GM23338 (cell line): Measurements from ENCODE around the gene DAD1. TPM values are rescaled to one million over a fixed set of nuclear protein-coding genes. Genes with fewer than 3 reads are reported as not detected.

ENCODE experiments used
- ATAC-seq: fragments of 200-7000 bp; cut with Tn5 transposase; 3 replicates; pipeline ENCODE4 v1.9.1; 2020
- DNase-seq: peaks from one replicate; pipeline ENCODE4 v3.0.0-alpha.2; 2015; ENCODE audit warnings: low spot score
- H2AFZ ChIP-seq: fragments of 200-600 bp; sonication (generic); 2 replicates; pipeline ENCODE4 v1.8.0; 2016; ENCODE audit warnings: antibody characterized with exemption, mild to moderate bottlenecking, moderate library complexity
- H3F3A ChIP-seq: fragments of 200-600 bp; sonication (generic); replicated peaks from 2 replicates; pipeline ENCODE4 v1.8.0; 2017; ENCODE audit warnings: antibody characterized with exemption, mixed run types, low read depth
- H3K27ac ChIP-seq: fragments of 200-600 bp; sonication (generic); 2 replicates; pipeline ENCODE4 v1.6.1; 2016; ENCODE audit warnings: low read depth
- H3K27me3 ChIP-seq: fragments of 200-600 bp; sonication (generic); 2 replicates; pipeline ENCODE4 v1.8.0; 2016; ENCODE audit warnings: mild to moderate bottlenecking, mixed run types, moderate library complexity; ENCODE audit not compliant: insufficient read depth
- H3K36me3 ChIP-seq: fragments of 200-600 bp; sonication (generic); 2 replicates; pipeline ENCODE4 v1.8.0; 2016; ENCODE audit warnings: mild to moderate bottlenecking; ENCODE audit not compliant: insufficient read depth
- H3K4me1 ChIP-seq: fragments of 200-600 bp; sonication (generic); 2 replicates; pipeline ENCODE4 v1.8.0; 2016; ENCODE audit warnings: mild to moderate bottlenecking, moderate library complexity; ENCODE audit not compliant: insufficient read depth
- H3K4me2 ChIP-seq: fragments of 200-600 bp; sonication (generic); 2 replicates; pipeline ENCODE4 v1.7.1; 2017; ENCODE audit warnings: mixed run types
- H3K4me3 ChIP-seq: fragments of 200-600 bp; sonication (generic); 2 replicates; pipeline ENCODE4 v1.6.1; 2016; ENCODE audit warnings: mixed run types
- H3K79me2 ChIP-seq: fragments of 200-600 bp; sonication (generic); replicated peaks from 2 replicates; pipeline ENCODE4 v1.8.0; 2017; ENCODE audit warnings: mild to moderate bottlenecking; ENCODE audit not compliant: insufficient read depth
- H3K9me2 ChIP-seq: fragments of 200-600 bp; sonication (generic); 2 replicates; pipeline ENCODE4 v1.8.0; 2017; ENCODE audit not compliant: insufficient read depth
- H4K20me1 ChIP-seq: fragments of 200-600 bp; sonication (generic); replicated peaks from 2 replicates; pipeline ENCODE4 v1.8.0; 2017; ENCODE audit warnings: mild to moderate bottlenecking; ENCODE audit not compliant: insufficient read depth
- H3K27ac Mint-ChIP-seq: 2 replicates; pipeline ENCODE4 v1.8.0; 2020; ENCODE audit warnings: inconsistent platforms, mild to moderate bottlenecking, moderate library complexity, mixed read lengths
- H3K27me3 Mint-ChIP-seq: 3 replicates; pipeline ENCODE4 v1.8.0; 2022; ENCODE audit warnings: low read depth, mild to moderate bottlenecking, moderate library complexity, mixed read lengths, inconsistent platforms; ENCODE audit not compliant: insufficient read depth, poor library complexity
- H3K36me3 Mint-ChIP-seq: 3 replicates; pipeline ENCODE4 v1.8.0; 2021; ENCODE audit warnings: low read depth, mild to moderate bottlenecking, inconsistent platforms, moderate library complexity, mixed read lengths
- H3K4me1 Mint-ChIP-seq: 3 replicates; pipeline ENCODE4 v1.8.0; 2020; ENCODE audit warnings: mild to moderate bottlenecking, inconsistent platforms, mixed read lengths
- H3K4me3 Mint-ChIP-seq: 3 replicates; pipeline ENCODE4 v1.8.0; 2021; ENCODE audit warnings: moderate library complexity, mild to moderate bottlenecking, inconsistent platforms, mixed read lengths
- H3K9me3 Mint-ChIP-seq: 3 replicates; pipeline ENCODE4 v1.8.0; 2020; ENCODE audit warnings: moderate library complexity, mild to moderate bottlenecking, inconsistent platforms, mixed read lengths
- CREB1 ChIP-seq: fragments of 250-450 bp; sonication (Bioruptor Pico); IDR thresholded peaks from 2 replicates; pipeline ENCODE4 v1.5.0; 2020; ENCODE audit warnings: low read depth, mild to moderate bottlenecking, moderate library complexity
- CTCF ChIP-seq, 2 experiments: fragments of 200-600 bp in 1 of 2; sonication (generic) in 1 of 2; conservative IDR thresholded peaks; 2 replicates each; pipeline versions ENCODE4 v1.5.1 to v1.6.1; 2016 to 2017; ENCODE audit warnings: antibody characterized with exemption in 2 of 2, low read depth in 2 of 2, mild to moderate bottlenecking in 2 of 2, moderate library complexity in 1 of 2
- EZH2 ChIP-seq: fragments of 200-600 bp; sonication (generic); IDR thresholded peaks from one replicate; pipeline ENCODE4 v1.8.0; 2017; ENCODE audit warnings: antibody characterized with exemption, mild to moderate bottlenecking, low read depth; ENCODE audit not compliant: unreplicated experiment
- EZH2phosphoT487 ChIP-seq: fragments of 200-600 bp; sonication (generic); IDR thresholded peaks from one replicate; pipeline ENCODE4 v1.8.1; 2018; ENCODE audit warnings: antibody characterized with exemption; ENCODE audit not compliant: unreplicated experiment
- JUNB ChIP-seq: IDR thresholded peaks from one replicate; pipeline ENCODE4 v1.6.1; 2016; ENCODE audit warnings: antibody characterized with exemption; ENCODE audit not compliant: unreplicated experiment
- NANOG ChIP-seq: IDR thresholded peaks from 2 replicates; pipeline ENCODE4 v1.6.1; 2016; ENCODE audit warnings: antibody characterized with exemption, borderline replicate concordance
- POLR2AphosphoS5 ChIP-seq: IDR thresholded peaks from 2 replicates; pipeline ENCODE4 v1.6.1; 2016; ENCODE audit warnings: antibody characterized with exemption, low read depth
- STAT1 ChIP-seq: IDR thresholded peaks from one replicate; pipeline ENCODE4 v1.6.1; 2016; ENCODE audit warnings: antibody characterized with exemption; ENCODE audit not compliant: unreplicated experiment
- ZNF114 ChIP-seq: fragments of 250-450 bp; sonication (Bioruptor Pico); IDR thresholded peaks from 2 replicates; pipeline ENCODE4 v1.5.0; 2020; ENCODE audit warnings: mild to moderate bottlenecking, moderate library complexity
- ZNF331 ChIP-seq: fragments of 250-450 bp; sonication (Bioruptor Pico); IDR thresholded peaks from 2 replicates; pipeline ENCODE4 v1.5.0; 2020; ENCODE audit warnings: low read depth, mild to moderate bottlenecking, moderate library complexity
- ZNF462 ChIP-seq: fragments of 250-450 bp; sonication (Bioruptor Pico); IDR thresholded peaks from 2 replicates; pipeline ENCODE4 v1.5.0; 2020; ENCODE audit warnings: mild to moderate bottlenecking, moderate library complexity
- polyA plus RNA-seq: library from polyadenylated mRNA; unstranded; fragments of >200 nt; fragmentation: Nextera tagmentation; extraction: Ambion mirVana; gene quantifications from 2 replicates; pipeline ENCODE4 v1.2.1, GENCODE V29; 2016
- total RNA-seq: library from RNA; depleted of rRNA; stranded (reverse); fragments of >200 nt; shearing (Covaris generic); gene quantifications from 2 replicates; pipeline ENCODE4 v1.2.3, GENCODE V29; 2014
- TF ChIP-seq, protein P1 (sequence below): IDR thresholded peaks from 2 replicates; pipeline ENCODE4 v1.6.1; 2016; ENCODE audit warnings: antibody characterized with exemption
- TF ChIP-seq, protein P2 (sequence below): IDR thresholded peaks from one replicate; pipeline ENCODE4 v1.6.1; 2018; ENCODE audit warnings: antibody characterized with exemption; ENCODE audit not compliant: unreplicated experiment

The DAD1 gene
- total and polyA plus RNA-seq, 2 experiments from 2014 or later: 180 to 252 TPM

DNA sequence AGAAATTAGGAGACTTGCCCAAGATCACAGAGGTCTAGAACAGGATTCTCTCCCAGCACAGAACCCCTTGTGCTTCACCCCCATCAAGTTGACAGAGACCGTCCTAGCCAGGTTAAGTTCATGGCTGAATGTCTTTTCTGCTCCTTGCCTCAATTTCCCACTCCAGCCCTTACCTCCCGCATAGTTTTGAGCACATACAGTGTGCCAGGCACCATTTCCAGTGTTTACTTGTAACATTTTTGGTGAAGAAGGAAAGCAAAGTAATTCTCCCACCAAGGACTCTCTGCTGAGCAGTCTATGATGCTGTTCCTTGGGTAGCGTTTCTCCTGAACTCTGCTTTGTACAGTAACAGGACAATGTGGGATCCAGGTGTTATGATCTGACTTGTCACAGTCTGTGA, 10.3 kb upstream of the DAD1 start:
- no peaks in the 10 kb centered on the region for H3K9me3 Mint-ChIP-seq
- peaks cover 22% of the 10 kb centered on the region for H3K36me3 ChIP-seq
- H3K4me1 ChIP-seq: peaks cover 22% of the 10 kb centered on the region
- peaks cover 24% of the 10 kb centered on the region for H3K4me1 Mint-ChIP-seq
- H3K27ac Mint-ChIP-seq: peak overlapping the region; percentile 98
- H2AFZ ChIP-seq: no peak overlapping the region
- peak overlapping the region; percentile 98 for H3K27ac ChIP-seq
- peaks cover 23% of the 10 kb centered on the region for H3K79me2 ChIP-seq
- H3K36me3 Mint-ChIP-seq: peaks cover 37% of the 10 kb centered on the region
- H3K27me3 Mint-ChIP-seq: peaks cover 14% of the 10 kb centered on the region
- H4K20me1 ChIP-seq: no peaks in the 10 kb centered on the region; the same call in 1 of the 2 replicates
- TF ChIP-seq ZNF462 (CRISPR knock-in tag): no peak
- TF ChIP-seq, protein P1, sequence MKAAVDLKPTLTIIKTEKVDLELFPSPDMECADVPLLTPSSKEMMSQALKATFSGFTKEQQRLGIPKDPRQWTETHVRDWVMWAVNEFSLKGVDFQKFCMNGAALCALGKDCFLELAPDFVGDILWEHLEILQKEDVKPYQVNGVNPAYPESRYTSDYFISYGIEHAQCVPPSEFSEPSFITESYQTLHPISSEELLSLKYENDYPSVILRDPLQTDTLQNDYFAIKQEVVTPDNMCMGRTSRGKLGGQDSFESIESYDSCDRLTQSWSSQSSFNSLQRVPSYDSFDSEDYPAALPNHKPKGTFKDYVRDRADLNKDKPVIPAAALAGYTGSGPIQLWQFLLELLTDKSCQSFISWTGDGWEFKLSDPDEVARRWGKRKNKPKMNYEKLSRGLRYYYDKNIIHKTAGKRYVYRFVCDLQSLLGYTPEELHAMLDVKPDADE: no peak
- TF ChIP-seq NANOG: no peak
- TF ChIP-seq EZH2phosphoT487: no peak
- no peak for TF ChIP-seq CTCF (conservative IDR thresholded peaks at IDR 0.05; ENCODE audit: low read depth in 2 of 2)
- no peak for TF ChIP-seq STAT1
- TF ChIP-seq, protein P2, sequence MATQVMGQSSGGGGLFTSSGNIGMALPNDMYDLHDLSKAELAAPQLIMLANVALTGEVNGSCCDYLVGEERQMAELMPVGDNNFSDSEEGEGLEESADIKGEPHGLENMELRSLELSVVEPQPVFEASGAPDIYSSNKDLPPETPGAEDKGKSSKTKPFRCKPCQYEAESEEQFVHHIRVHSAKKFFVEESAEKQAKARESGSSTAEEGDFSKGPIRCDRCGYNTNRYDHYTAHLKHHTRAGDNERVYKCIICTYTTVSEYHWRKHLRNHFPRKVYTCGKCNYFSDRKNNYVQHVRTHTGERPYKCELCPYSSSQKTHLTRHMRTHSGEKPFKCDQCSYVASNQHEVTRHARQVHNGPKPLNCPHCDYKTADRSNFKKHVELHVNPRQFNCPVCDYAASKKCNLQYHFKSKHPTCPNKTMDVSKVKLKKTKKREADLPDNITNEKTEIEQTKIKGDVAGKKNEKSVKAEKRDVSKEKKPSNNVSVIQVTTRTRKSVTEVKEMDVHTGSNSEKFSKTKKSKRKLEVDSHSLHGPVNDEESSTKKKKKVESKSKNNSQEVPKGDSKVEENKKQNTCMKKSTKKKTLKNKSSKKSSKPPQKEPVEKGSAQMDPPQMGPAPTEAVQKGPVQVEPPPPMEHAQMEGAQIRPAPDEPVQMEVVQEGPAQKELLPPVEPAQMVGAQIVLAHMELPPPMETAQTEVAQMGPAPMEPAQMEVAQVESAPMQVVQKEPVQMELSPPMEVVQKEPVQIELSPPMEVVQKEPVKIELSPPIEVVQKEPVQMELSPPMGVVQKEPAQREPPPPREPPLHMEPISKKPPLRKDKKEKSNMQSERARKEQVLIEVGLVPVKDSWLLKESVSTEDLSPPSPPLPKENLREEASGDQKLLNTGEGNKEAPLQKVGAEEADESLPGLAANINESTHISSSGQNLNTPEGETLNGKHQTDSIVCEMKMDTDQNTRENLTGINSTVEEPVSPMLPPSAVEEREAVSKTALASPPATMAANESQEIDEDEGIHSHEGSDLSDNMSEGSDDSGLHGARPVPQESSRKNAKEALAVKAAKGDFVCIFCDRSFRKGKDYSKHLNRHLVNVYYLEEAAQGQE: no peak
- TF ChIP-seq ZNF114 (CRISPR knock-in tag): no peak
- no peak for TF ChIP-seq CREB1
- no peak for TF ChIP-seq ZNF331 (CRISPR knock-in tag)
- no peak for TF ChIP-seq EZH2
- TF ChIP-seq JUNB: no peak
- no peak for TF ChIP-seq POLR2AphosphoS5
- H3K27me3 ChIP-seq: no peaks in the 10 kb centered on the region
- no peaks in the 10 kb centered on the region for H3F3A ChIP-seq
- H3K4me3 ChIP-seq: peak overlapping the region; percentile 97
- no peak for DNase-seq
- H3K4me2 ChIP-seq: peak overlapping the region; percentile 91
- ATAC-seq: no peak
- H3K4me3 Mint-ChIP-seq: peak overlapping the region; percentile 98
- H3K9me2 ChIP-seq: no peaks in the 10 kb centered on the region
